ENCODE data around the gene NPW.

Gene NPW

DNA sequence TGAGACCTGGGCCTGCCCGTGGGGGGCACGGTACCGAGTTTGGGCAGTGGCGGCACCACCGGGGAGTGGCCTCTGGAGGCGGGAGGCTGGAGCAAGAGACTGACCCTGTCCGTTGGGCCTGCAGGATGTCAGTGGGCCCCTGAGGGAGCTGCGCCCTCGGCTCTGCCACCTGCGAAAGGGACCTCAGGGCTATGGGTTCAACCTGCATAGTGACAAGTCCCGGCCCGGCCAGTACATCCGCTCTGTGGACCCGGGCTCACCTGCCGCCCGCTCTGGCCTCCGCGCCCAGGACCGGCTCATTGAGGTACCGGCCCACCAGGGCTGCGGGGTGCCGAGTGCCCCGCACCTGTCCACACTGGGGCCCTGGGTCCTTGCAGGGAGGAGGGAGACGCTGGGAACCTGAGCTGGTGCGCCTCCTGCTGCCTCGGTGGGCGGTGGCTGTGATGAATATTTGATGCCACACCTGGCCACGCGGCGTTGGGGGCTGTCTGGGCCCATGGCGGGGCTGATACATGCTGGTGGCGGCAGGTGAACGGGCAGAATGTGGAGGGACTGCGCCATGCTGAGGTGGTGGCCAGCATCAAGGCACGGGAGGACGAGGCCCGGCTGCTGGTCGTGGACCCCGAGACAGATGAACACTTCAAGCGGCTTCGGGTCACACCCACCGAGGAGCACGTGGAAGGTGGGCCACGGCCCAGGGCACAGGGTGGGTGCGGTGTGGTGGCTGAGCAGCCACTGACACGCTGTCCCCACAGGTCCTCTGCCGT, 16.8 kb downstream of the NPW start:
- TF ChIP-seq, protein P1, sequence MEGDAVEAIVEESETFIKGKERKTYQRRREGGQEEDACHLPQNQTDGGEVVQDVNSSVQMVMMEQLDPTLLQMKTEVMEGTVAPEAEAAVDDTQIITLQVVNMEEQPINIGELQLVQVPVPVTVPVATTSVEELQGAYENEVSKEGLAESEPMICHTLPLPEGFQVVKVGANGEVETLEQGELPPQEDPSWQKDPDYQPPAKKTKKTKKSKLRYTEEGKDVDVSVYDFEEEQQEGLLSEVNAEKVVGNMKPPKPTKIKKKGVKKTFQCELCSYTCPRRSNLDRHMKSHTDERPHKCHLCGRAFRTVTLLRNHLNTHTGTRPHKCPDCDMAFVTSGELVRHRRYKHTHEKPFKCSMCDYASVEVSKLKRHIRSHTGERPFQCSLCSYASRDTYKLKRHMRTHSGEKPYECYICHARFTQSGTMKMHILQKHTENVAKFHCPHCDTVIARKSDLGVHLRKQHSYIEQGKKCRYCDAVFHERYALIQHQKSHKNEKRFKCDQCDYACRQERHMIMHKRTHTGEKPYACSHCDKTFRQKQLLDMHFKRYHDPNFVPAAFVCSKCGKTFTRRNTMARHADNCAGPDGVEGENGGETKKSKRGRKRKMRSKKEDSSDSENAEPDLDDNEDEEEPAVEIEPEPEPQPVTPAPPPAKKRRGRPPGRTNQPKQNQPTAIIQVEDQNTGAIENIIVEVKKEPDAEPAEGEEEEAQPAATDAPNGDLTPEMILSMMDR (conservative IDR thresholded peaks at IDR 0.05) = no peak
- TF ChIP-seq ZFX (IDR thresholded peaks at IDR 0.05) = no peak
- no peak overlapping the region for H3K27ac ChIP-seq

DNA sequence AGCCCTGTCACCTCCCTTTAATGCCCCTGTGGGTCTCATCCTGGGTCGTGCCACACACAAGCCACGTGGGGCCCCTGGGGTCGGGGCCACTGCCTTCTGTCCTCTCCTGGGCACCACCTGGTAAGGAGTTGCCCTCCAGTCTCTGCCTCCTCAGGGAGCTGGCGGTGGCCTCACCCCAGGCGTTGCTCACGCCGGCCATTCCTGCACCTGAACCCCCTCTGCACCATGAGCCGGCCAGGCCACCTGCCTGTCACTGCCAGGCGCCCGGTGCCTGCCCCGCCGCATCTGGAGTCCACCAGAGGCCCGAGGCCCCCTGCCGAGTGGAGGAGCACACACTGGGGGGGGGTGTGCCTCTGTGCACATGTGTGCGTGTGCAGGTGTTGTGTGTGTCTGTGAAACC, 17.5 kb downstream of the NPW start:
- no peak for TF ChIP-seq ZFX (IDR thresholded peaks at IDR 0.05)
- TF ChIP-seq, protein P1 (conservative IDR thresholded peaks at IDR 0.05) = no peak

DNA sequence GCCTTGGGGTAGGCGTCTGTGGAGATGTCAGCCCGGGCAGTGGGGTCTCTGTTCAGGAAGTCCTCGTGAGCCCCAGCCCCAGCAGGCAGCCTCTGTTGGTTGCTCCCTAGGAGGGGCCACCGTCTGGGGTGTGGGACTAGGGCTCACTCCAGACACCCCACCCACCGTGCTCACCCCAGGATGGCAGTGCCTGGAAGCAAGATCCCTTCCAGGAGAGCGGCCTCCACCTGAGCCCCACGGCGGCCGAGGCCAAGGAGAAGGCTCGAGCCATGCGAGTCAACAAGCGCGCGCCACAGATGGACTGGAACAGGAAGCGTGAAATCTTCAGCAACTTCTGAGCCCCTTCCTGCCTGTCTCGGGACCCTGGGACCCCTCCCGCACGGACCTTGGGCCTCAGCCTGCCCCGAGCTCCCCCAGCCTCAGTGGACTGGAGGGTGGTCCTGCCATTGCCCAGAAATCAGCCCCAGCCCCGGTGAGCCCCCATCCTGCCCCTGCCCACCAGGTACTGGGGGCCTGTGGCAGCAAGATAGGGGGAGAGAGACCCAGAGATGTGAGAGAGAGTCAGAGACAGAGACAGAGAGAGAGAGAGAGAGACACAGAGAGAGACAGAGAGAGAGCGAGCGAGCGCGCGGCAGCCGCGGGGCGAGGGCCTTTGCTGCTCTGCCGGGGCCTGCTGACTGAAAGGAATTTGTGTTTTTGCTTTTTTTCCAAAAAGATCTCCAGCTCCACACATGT, 18.2 kb downstream of the NPW start:
- H3K27ac ChIP-seq = no peak overlapping the region
- TF ChIP-seq ZFX (IDR thresholded peaks at IDR 0.05) = no peak
- TF ChIP-seq, protein P1 (conservative IDR thresholded peaks at IDR 0.05) = no peak

More for the DNA sequence above, 17.5 kb downstream of the NPW start:
- H3K27ac ChIP-seq = no peak overlapping the region

DNA sequence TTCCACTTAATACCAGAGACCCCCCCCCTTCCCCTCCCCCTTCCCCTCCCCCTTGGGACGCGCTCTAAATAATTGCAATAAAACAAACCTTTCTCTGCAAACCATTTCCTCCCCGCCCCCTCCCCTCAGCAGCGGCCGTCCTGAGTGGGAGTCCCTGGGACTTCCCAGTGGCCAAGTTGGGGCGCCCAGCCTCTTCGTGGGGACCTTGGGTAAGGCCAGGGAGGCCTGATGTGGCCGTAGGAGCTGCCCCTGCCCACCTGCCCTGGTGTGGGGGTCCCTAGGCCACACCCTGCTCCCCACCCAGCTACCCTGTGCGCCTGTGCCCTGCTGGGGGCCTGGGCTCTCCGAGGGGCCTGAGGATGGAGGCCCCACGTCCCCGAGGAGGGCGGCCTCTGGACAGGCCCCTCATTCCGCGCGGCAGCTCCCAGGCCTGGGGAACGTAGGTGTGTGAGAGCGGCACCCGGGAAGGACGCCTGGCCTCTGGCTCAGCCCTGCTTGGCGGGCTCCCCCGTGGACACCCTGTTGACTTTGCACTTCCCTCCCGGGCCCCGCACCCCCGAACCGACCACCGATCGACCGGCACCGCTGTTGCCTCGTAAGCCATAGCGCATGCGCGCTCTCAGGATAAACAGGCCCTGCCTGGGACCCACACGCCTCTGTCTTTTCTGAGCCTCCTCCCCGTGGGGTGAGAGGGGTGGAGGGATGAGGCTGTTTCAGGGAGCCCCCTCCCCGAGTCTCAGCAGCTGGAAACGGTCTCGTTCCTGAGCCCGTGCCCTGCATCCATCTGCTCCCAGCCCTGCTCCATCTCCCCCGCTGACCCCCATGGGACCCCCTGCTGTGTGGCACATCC, 19.0 kb downstream of the NPW start:
- TF ChIP-seq, protein P1 (conservative IDR thresholded peaks at IDR 0.05) = no peak
- no peak for TF ChIP-seq ZFX (IDR thresholded peaks at IDR 0.05)
- H3K27ac ChIP-seq = peak overlapping the region; percentile 64

DNA sequence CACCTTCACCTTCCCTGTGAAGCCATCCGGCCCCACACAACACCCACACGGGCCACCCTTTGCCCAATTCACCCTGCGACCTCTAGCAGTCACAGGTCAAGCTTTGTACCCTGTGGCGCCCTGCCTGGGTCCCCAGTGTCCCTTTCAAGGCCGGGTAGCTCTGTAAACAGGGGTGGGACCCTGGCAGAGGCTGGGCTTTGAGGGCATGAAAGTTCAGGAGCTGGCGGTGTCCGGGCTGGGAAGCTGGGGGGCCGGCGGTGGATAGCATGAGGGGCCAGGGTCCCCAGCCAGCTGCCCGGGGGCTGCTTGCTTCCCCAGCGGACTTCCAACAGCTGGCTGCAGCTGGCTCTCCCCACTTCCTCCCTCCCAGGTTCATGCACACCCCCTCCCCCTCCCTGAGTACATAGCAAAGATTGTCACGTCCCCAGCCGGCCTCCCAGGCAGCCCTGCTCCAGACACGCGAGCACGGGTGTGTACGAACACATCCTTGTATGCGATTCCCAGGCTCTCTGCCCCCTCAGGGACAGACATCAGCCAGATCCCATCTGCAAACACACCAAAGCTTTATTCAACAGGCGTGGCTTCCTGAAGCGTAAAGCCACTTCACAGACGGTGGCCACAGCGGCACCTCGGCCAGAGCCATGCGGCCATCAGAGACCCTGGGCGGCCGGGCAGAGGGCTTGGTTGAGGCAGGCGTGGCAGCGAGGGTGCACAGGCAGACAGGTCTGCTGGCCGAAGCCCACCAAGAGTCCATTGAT, 19.9 kb downstream of the NPW start:
- TF ChIP-seq, protein P1 (conservative IDR thresholded peaks at IDR 0.05) = no peak
- no peak for TF ChIP-seq ZFX (IDR thresholded peaks at IDR 0.05)
- peak overlapping the region; percentile 64 for H3K27ac ChIP-seq

DNA sequence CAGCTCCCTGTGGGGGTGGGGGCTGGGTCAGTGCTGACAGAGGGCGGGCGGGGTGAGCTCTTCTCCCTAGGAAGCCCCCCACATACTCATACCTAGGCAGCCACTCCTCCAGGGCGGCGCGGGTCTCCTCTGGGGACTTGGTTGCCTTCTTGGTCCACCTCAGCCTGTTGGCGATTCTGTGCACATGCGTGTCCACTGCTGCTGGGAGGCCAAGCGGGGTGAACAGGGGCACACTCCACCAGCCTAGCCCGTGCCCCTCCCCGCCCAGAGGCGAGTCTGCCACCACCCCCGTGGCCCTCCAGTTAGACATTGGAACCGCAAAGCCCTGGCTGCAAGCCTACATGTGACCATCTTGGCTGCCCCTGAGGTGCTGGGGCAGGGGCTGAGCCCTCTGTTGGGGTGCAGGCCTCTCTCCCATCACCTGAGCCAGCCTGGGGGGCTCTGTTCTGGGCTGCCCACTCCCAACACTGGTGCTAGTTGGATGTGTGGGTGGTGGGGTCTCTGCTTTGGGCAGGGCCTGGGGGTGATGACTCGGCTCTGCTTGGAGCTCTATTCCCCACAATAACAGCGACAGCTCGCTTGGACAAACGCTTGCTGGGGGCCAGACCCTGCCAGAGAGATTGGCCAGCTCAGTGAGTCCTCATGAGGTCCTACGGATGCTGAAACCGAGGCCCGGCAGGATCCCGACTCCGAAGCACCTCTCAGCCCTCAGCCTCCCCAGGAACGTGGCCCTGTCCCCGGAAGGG, 20.6 kb downstream of the NPW start:
- H3K27ac ChIP-seq = peak overlapping the region; percentile 64
- TF ChIP-seq ZFX (IDR thresholded peaks at IDR 0.05) = no peak
- TF ChIP-seq, protein P1 (conservative IDR thresholded peaks at IDR 0.05) = no peak
